Measurements from ENCODE around the gene DNAJC22. TPM values are rescaled to one million over a fixed set of nuclear protein-coding genes. Genes with fewer than 3 reads are reported as not detected.

The DNAJC22 gene
- total and polyA plus RNA-seq, 2 donors (not counting 1 experiment from before 2014, with no cell fraction given), result not detected

- H3K27me3 Mint-ChIP-seq, result peaks cover 41% of the 10 kb centered on the region
- no peaks in the 10 kb centered on the region for H3K9me3 Mint-ChIP-seq (ENCODE audit: insufficient read depth)
- Histone ChIP-seq H3K27me3 (replicated peaks in 1 of 4; ENCODE audit: control extremely low read depth in 1 of 4, control insufficient read depth in 3 of 4, insufficient read depth in 4 of 4, low read length in 3 of 4) (peaks cover 0 to 91% (median 59%) of the 10 kb centered on the region in 4 experiments), H3K27ac (ENCODE audit: low read length in 2 of 2) (no peak overlapping the region), H3K79me2 (ENCODE audit: control insufficient read depth, insufficient read depth, low read length) (no peaks in the 10 kb centered on the region), H3K4me2 (replicated peaks; ENCODE audit: low read depth, low read length, poor library complexity, severe bottlenecking) (peak overlapping the region; percentile 80), H2AFZ (ENCODE audit: insufficient read depth, low read depth, low read length, poor library complexity, severe bottlenecking) (no peak overlapping the region), H3K9ac (ENCODE audit: low read length) (peak overlapping the region; percentile 39), H3K9me3 (ENCODE audit: control extremely low read depth in 1 of 3, control insufficient read depth in 2 of 3, insufficient read depth in 1 of 3, low read length in 2 of 3) (peaks cover 0 to 35% (median 0%) of the 10 kb centered on the region in 3 donors), H3K36me3 (replicated peaks in 1 of 2; ENCODE audit: control extremely low read depth in 1 of 2, control insufficient read depth in 1 of 2, extremely low read depth in 1 of 2, insufficient read depth in 2 of 2, low read length in 1 of 2) (no peaks in the 10 kb centered on the region), H3K4me3 (ENCODE audit: control extremely low read depth in 1 of 5, extremely low read depth in 1 of 5, insufficient read depth in 1 of 5, low read depth in 2 of 5, low read length in 4 of 5) (peak overlapping the region in 4 of 5 experiments; percentile 16 to 61 (median 38)), H3K4me1 (ENCODE audit: control insufficient read depth in 2 of 2, insufficient read depth in 2 of 2, low read length in 2 of 2) (peaks cover 65 to 67% of the 10 kb centered on the region in 2 donors), H4K20me1 (ENCODE audit: control insufficient read depth, insufficient read depth, low read length, poor library complexity, severe bottlenecking) (peaks cover 24% of the 10 kb centered on the region)
- peak; percentile 64 for DNase-seq
- H3K27ac Mint-ChIP-seq, result no peak overlapping the region
- peak overlapping the region; percentile 90 for H3K4me3 Mint-ChIP-seq
- ChIA-PET POLR2A (interaction anchor here (1.5 kb wide), 1 partner anchor 22 kb away, joined by 8 read pairs; the partner anchor contains the start of gene SPATS2), CTCF (interaction anchor here (5.3 to 22.4 kb wide), 4 partner anchors 10 to 169 kb away, joined by 77 to 729 read pairs (median 117); partner anchors contain the start of gene C1QL4)
- WGBS (ENCODE audit: insufficient coverage), result 2% methylated on average over 53 of the region's 70 CpGs
- ATAC-seq (ENCODE audit: low read depth), result peak; percentile 40
- H3K4me1 Mint-ChIP-seq, result peaks cover 60% of the 10 kb centered on the region
- intact Hi-C loops (cut with micrococcal nuclease), result loop anchor here (10.0 kb wide), 2 partner anchors 250 to 500 kb away; partner anchors contain the start of genes BCDIN3D and DHH
- TF ChIP-seq CTCF (IDR thresholded peaks at IDR 0.05), result no peak
- peak; percentile 44 for TF ChIP-seq EZH2 (IDR thresholded peaks at IDR 0.05; ENCODE audit: borderline replicate concordance, insufficient read depth, low read depth, low read length, poor library complexity, severe bottlenecking)
Observed at GRCh38 chr12:49345051-49345824, 1.4 kb upstream of the DNAJC22 start.

Data from B cell (primary cell).